AG10803 (cell line): ENCODE measurements around the gene TLNRD1.

Source experiments
- DNase-seq: peaks from one replicate; pipeline ENCODE4 v3.0.0; 2010; ENCODE audit warnings: low read depth
- H3K4me3 ChIP-seq: 2 replicates; pipeline ENCODE4 v1.5.1; 2011; ENCODE audit warnings: mild to moderate bottlenecking, low read length, control low read depth
- TF ChIP-seq, protein P1 (sequence below): conservative IDR thresholded peaks from 2 replicates; pipeline ENCODE4 v1.5.1; 2011; ENCODE audit warnings: mild to moderate bottlenecking, low read length, control low read depth, inconsistent platforms

TLNRD1 gene

DNA sequence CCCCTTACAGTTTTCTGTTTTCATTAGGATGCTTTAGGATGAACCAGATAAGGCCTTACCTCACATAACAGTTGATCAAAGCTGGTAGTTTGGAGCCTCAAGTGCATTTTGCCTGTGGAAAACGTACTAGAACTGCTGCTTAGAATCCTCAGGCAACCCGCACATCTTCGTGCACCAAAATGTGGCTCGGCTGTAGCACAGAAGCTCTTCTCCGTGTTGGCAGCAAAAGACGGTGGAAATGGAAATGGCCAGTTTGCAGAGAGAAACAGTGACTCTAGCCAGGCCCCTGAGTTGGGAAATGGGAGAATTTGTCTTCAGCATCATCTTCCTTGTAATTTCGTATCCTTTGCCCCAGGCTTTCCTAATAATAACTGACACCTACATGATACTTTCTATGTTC lies 20.6 kb downstream of the TLNRD1 start:
- DNase-seq, result no peak
- H3K4me3 ChIP-seq, result no peak overlapping the region
- TF ChIP-seq, protein P1, sequence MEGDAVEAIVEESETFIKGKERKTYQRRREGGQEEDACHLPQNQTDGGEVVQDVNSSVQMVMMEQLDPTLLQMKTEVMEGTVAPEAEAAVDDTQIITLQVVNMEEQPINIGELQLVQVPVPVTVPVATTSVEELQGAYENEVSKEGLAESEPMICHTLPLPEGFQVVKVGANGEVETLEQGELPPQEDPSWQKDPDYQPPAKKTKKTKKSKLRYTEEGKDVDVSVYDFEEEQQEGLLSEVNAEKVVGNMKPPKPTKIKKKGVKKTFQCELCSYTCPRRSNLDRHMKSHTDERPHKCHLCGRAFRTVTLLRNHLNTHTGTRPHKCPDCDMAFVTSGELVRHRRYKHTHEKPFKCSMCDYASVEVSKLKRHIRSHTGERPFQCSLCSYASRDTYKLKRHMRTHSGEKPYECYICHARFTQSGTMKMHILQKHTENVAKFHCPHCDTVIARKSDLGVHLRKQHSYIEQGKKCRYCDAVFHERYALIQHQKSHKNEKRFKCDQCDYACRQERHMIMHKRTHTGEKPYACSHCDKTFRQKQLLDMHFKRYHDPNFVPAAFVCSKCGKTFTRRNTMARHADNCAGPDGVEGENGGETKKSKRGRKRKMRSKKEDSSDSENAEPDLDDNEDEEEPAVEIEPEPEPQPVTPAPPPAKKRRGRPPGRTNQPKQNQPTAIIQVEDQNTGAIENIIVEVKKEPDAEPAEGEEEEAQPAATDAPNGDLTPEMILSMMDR, result no peak

DNA sequence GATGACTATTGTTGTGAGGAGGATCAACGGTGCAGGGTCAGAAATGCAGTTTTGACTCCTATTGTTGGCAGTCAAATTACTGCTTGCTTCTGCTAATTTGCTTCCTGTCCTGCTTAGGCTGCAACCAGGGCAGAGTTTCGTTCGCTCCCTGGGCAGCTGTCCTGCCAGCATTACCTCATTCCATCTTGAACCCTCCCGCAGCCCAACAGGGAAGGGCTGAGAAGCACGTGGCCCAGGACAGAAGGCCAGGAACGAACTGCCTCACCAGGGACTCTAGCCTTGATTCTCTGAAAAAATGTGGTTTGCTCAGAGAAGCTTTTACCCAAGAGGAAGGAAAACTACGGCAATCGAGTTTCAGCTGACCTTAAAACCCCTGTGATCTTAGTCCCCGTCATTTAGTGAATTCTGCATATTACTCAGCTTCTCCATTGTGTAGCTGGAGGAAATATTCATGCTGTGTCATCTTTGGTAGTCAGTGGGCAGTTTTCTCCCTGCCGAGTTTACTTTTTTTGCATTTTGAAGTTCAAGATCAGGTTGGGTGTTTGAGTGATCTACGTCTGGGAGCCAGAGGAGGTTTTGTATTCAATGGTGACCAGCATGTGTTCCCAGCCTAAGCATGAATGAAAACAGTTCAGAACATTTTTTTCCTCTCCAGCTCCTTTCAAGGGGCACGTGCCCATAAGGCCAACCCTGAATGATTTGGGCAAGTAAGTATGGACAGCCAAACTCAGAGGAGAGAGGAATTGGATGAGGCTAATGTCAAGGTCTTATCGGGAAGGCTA lies 23.0 kb downstream of the TLNRD1 start:
- DNase-seq, result peak; percentile 78
- H3K4me3 ChIP-seq, result peak overlapping the region; percentile 2
- TF ChIP-seq, protein P1, result no peak

DNA sequence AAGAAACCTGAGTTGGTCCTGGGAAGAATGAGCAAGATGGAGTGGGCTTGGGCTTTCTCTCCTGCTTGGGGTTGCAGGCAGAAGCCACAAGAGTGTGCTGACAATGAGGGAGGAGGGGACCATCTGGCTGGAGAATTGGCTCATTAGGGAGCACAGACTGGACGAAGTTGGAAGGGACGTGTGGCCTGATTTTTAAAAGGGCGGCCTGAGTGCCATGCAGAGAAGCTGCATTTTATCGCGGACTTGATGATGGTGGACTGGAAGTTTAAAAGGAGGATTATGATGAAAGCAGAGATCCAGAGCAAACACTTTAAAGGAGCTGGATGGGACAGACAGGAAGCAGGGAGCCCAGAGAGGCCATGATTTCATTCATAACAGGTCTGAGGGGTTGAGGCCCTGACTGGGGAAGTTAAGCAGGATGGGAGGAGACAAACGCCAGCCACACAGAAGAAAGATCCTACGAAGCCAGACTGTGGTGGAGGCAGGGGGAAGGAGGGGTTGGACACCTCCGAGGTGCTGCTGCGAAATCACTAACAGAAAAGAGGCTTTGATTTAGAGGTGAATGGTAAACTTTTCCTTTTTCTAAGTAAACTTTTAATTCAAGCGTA lies 23.6 kb downstream of the TLNRD1 start:
- H3K4me3 ChIP-seq, result no peak overlapping the region
- TF ChIP-seq, protein P1, result no peak
- DNase-seq, result no peak

DNA sequence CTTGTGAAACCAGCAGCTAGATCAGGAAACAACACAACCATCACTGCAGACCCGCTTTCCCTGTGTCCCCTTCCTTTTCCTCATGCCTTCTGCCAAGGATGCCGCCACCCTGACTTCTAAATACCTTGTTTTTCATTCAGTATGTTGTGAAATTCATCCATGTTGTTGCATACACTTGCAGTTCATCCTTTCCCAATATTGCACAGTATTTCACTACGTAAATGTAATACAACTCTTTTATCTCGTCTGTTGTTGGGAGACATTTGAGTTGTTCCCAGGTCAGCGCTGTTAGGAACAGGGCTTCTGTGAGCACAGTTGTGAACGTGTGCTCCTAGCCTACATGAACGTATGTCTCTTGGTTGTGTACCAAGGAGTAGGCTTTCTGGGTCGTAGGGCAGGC lies 24.2 kb downstream of the TLNRD1 start:
- no peak for DNase-seq
- H3K4me3 ChIP-seq, result no peak overlapping the region
- TF ChIP-seq, protein P1, result no peak

DNA sequence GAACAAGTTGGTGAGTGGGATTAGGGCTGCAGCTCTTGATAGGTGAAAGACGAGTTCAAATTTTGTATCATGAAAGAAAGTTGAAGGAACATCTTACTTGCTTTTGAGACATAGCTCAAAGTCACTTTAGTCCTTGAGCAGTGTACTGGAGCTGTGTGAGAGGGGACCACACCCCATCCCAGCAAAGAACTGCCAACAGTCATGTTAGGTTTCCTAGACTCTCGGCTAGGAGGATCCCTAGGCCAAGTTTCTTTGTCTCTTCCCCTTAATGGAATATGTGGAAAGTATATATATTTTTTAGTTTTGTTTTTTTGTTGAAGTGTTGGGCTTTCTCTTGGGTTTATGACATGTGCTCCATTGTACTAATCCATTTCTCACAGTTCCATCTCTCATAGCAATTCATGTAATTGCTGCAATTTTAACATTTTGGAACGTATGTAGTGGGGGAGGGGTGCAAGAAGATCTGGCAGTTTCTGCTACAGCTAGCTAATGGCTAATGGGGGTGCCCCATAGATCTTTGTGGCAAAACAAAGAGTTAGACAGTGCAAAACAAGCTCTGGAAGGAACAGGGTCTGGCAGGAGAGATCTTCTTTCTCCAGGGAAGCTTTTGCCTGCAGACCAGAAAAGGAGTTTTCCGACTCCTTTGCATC lies 25.1 kb downstream of the TLNRD1 start:
- TF ChIP-seq, protein P1, result no peak
- DNase-seq, result no peak

DNA sequence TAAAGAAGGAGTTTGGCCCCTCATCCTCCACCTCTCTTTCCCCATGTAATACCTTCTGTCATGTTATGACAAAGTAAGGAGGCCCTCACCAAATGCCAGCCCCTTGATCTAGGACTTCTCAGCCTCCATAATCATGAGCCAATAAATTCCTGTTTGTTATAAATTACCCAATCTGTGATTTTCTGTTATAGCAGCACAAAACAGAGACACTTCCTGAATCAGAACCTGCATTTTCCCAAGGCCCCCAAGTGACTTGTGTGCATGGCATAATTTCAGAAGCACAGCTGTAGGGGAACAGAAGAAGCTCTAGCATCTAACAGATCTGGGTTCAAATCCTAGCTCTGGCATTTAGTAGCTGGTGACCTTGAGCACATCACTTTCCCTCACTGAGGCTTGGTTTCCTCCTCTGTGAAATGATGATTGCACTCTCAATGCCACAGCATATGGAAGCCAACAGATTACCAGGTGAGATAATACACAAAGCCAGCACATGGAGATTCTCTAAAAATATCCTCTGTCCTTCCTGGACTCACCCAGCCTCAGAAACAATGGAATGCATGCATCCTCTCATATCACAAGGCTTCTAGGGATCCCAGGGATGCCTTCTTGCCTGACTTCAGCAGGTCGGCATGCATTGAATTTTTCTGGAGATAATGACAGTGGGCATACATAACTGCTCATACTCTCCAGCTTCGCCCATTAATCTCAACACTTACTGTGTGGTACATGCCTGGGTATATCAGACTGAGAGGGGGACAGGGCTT lies 26.3 kb downstream of the TLNRD1 start:
- no peak overlapping the region for H3K4me3 ChIP-seq
- TF ChIP-seq, protein P1, result no peak
- DNase-seq, result peak; percentile 37

More for the DNA sequence above, 25.1 kb downstream of the TLNRD1 start:
- H3K4me3 ChIP-seq, result no peak overlapping the region
